Mesothelial cell of epicardium (in vitro differentiated cells): ENCODE measurements around the gene KHDRBS2. TPM values are rescaled to one million over a fixed set of nuclear protein-coding genes. Genes with fewer than 3 reads are reported as not detected.

Experiments
- DNase-seq, 2 experiments: peaks; one replicate each; pipeline ENCODE4 v3.0.0; 2021; ENCODE audit warnings: low spot score in 2 of 2; ENCODE audit not compliant: unreplicated experiment in 2 of 2
- H3K27ac Mint-ChIP-seq: 2 replicates; pipeline ENCODE4 v1.8.0; 2021; ENCODE audit warnings: mixed read lengths
- H3K27me3 Mint-ChIP-seq: 2 replicates; pipeline ENCODE4 v1.8.0; 2021; ENCODE audit warnings: low read depth, mixed read lengths
- H3K36me3 Mint-ChIP-seq: 2 replicates; pipeline ENCODE4 v1.8.0; 2021; ENCODE audit warnings: mixed read lengths
- H3K4me1 Mint-ChIP-seq: 2 replicates; pipeline ENCODE4 v1.8.0; 2021; ENCODE audit warnings: mixed read lengths
- H3K4me3 Mint-ChIP-seq: 2 replicates; pipeline ENCODE4 v1.8.0; 2021; ENCODE audit warnings: mild to moderate bottlenecking, moderate library complexity, mixed read lengths
- H3K9me3 Mint-ChIP-seq: 2 replicates; pipeline ENCODE4 v1.8.0; 2021; ENCODE audit warnings: mixed read lengths
- CTCF ChIP-seq: fragments of 200-600 bp; sonication (generic); IDR thresholded peaks from one replicate; pipeline ENCODE4 v1.5.0; 2021; ENCODE audit warnings: antibody characterized with exemption; ENCODE audit not compliant: unreplicated experiment
- total RNA-seq: library from RNA; stranded (reverse); gene quantifications from 3 replicates; pipeline ENCODE4 v1.2.1, GENCODE V29; 2021

KHDRBS2 gene
- total RNA-seq, 1 donor from 2014 or later, result 1.6 TPM

- no peak for DNase-seq
- H3K36me3 Mint-ChIP-seq, result no peaks in the 10 kb centered on the region
- TF ChIP-seq CTCF, result no peak
- H3K4me3 Mint-ChIP-seq, result no peak overlapping the region
- H3K9me3 Mint-ChIP-seq, result no peaks in the 10 kb centered on the region
- H3K27ac Mint-ChIP-seq, result no peak overlapping the region
- H3K27me3 Mint-ChIP-seq, result no peaks in the 10 kb centered on the region
- peaks cover 6% of the 10 kb centered on the region for H3K4me1 Mint-ChIP-seq
Measured at GRCh38 chr6:62262283-62262682, 23.7 kb downstream of the KHDRBS2 start.

GRCh38 chr6:62246087-62246486, 39.9 kb downstream of the KHDRBS2 start:
- no peak for DNase-seq
- Mint-ChIP-seq H3K4me1 (peaks cover 4% of the 10 kb centered on the region), H3K27ac (no peak overlapping the region), H3K36me3 (no peaks in the 10 kb centered on the region), H3K4me3 (no peak overlapping the region), H3K27me3 (no peaks in the 10 kb centered on the region), H3K9me3 (no peaks in the 10 kb centered on the region)
- TF ChIP-seq CTCF, result no peak

- no peaks in the 10 kb centered on the region for H3K4me1 Mint-ChIP-seq
- peaks cover 3% of the 10 kb centered on the region for H3K9me3 Mint-ChIP-seq
- DNase-seq, result no peak
- H3K27ac Mint-ChIP-seq, result no peak overlapping the region
- H3K4me3 Mint-ChIP-seq, result no peak overlapping the region
- H3K36me3 Mint-ChIP-seq, result no peaks in the 10 kb centered on the region
- no peaks in the 10 kb centered on the region for H3K27me3 Mint-ChIP-seq
- TF ChIP-seq CTCF, result no peak
Measured at GRCh38 chr6:62236784-62237183, 49.2 kb downstream of the KHDRBS2 start.

- H3K4me1 Mint-ChIP-seq, result no peaks in the 10 kb centered on the region
- H3K27ac Mint-ChIP-seq, result no peak overlapping the region
- DNase-seq, result no peak
- no peaks in the 10 kb centered on the region for H3K27me3 Mint-ChIP-seq
- H3K9me3 Mint-ChIP-seq, result peaks cover 24% of the 10 kb centered on the region
- no peaks in the 10 kb centered on the region for H3K36me3 Mint-ChIP-seq
- H3K4me3 Mint-ChIP-seq, result no peak overlapping the region
- TF ChIP-seq CTCF, result no peak
Measured at GRCh38 chr6:62229231-62229630, 56.8 kb downstream of the KHDRBS2 start.

- no peaks in the 10 kb centered on the region for H3K27me3 Mint-ChIP-seq
- no peak for DNase-seq
- TF ChIP-seq CTCF, result no peak
- no peak overlapping the region for H3K4me3 Mint-ChIP-seq
- no peaks in the 10 kb centered on the region for H3K4me1 Mint-ChIP-seq
- no peaks in the 10 kb centered on the region for H3K9me3 Mint-ChIP-seq
- H3K36me3 Mint-ChIP-seq, result no peaks in the 10 kb centered on the region
- no peak overlapping the region for H3K27ac Mint-ChIP-seq
Measured at GRCh38 chr6:62217866-62218265, 68.2 kb downstream of the KHDRBS2 start.

- H3K9me3 Mint-ChIP-seq, result peaks cover 7% of the 10 kb centered on the region
- DNase-seq, result no peak
- TF ChIP-seq CTCF, result no peak
- no peak overlapping the region for H3K4me3 Mint-ChIP-seq
- H3K4me1 Mint-ChIP-seq, result no peaks in the 10 kb centered on the region
- no peaks in the 10 kb centered on the region for H3K27me3 Mint-ChIP-seq
- H3K27ac Mint-ChIP-seq, result no peak overlapping the region
- no peaks in the 10 kb centered on the region for H3K36me3 Mint-ChIP-seq
Measured at GRCh38 chr6:62202078-62202477, 83.9 kb downstream of the KHDRBS2 start.
